M059J (cell line): Measurements from ENCODE around the gene SPRED2. TPM values are rescaled to one million over a fixed set of nuclear protein-coding genes. Genes with fewer than 3 reads are reported as not detected.

Experiments
- DNase-seq: peaks from one replicate; pipeline ENCODE4 v3.0.0-alpha.2; 2012; ENCODE audit warnings: low read depth
- total RNA-seq: library from RNA; depleted of rRNA; stranded (reverse); fragments of >200 nt; shearing (Covaris generic); gene quantifications from 2 replicates; pipeline ENCODE4 v1.2.3, GENCODE V29; 2014; rRNA removed

Gene SPRED2, protein sequence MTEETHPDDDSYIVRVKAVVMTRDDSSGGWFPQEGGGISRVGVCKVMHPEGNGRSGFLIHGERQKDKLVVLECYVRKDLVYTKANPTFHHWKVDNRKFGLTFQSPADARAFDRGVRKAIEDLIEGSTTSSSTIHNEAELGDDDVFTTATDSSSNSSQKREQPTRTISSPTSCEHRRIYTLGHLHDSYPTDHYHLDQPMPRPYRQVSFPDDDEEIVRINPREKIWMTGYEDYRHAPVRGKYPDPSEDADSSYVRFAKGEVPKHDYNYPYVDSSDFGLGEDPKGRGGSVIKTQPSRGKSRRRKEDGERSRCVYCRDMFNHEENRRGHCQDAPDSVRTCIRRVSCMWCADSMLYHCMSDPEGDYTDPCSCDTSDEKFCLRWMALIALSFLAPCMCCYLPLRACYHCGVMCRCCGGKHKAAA
- total RNA-seq = 5.1 and 11.6 TPM in 2 replicates

DNA sequence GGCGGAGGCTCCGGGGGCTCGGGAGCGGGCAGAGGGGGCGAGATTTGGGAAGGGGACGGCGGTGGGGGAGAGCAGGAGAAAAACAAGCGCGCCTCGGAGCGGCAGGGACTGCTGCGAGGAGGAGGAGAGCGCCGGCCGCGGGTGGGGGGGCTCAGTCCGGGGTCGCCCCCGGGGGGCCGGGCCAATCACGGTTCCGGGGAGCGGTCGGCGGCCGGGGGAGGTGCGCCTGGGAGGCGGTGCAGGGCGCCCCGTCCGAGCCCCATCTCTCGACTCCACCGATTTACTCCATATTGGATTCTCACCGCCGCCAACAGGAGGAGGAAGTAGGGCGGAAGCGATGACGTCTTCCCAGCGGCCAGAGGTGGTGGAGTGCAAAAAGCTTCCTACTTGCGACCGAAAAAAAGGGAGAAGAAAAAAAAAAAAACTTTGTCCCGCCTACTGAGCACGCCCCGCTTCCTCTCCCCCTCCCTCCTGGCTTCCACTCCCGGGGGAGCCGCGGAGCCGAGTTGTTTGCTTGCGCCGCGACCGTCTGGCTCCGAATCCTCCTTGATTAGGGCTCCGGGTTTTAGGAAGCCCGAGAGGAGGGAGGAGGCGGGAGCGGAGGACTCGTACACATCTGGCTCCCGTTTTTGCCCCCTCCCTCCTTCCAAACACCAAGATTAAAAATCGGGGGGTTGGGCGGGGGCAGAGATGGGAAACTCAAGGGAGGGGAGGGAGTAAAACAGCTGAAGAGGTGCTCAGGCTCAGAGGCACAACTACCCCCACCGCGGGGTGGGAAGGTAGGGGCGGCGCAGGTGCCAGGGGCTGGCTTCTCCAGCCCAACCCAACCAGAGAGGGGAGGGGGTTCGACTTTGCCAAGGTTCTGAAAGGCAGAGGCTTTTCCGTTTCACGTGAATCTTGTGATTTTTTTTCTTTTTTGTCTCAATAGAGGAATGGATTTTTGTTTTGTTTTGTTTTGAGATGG, at the start of gene SPRED2:
Gene SPRED2 (minus strand): TSS at position 373 of the 964 bp plus-strand sequence. CDS start 612 bp downstream, outside the sequence.
- peak; percentile 93 for DNase-seq

DNA sequence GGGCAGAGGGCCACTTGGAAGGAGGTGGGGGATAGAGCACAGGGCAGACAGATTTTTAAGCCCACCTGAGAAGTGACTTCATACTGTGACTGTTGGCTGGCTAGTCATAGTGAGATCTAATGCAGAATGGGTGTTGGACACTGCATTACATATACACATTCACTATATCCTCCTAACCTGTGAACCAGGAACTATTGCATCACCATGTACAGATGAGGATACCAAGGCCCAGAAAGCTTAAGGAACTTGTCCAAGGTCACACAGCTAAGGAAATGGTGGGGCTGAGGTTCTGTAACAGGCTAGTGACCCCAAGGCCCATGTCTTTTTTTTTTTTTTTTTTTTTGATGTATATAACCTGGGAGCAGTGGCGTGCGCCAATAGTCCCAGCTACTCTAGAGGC, 49.6 kb upstream of the SPRED2 start:
- DNase-seq = no peak

DNA sequence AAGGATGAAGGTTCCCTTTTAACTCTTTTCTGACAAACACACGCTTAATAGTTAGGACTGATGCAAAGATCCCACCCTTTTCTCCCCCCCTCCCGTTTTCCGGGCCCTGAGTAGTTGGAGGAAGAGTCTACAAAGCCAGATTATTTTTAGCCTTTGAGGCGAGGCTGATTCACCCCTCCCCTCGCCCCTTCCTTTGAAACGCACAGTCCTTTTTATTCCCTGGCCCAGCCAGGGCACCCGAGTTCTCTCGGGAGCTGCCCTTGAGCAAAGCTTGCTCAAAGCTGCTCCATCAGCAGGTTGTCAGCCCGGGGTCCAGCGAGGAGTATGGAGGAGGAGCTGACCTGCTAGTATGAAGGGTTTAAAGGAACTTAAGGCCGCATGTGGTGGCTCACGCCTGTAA, 47.1 kb upstream of the SPRED2 start:
- no peak for DNase-seq

DNA sequence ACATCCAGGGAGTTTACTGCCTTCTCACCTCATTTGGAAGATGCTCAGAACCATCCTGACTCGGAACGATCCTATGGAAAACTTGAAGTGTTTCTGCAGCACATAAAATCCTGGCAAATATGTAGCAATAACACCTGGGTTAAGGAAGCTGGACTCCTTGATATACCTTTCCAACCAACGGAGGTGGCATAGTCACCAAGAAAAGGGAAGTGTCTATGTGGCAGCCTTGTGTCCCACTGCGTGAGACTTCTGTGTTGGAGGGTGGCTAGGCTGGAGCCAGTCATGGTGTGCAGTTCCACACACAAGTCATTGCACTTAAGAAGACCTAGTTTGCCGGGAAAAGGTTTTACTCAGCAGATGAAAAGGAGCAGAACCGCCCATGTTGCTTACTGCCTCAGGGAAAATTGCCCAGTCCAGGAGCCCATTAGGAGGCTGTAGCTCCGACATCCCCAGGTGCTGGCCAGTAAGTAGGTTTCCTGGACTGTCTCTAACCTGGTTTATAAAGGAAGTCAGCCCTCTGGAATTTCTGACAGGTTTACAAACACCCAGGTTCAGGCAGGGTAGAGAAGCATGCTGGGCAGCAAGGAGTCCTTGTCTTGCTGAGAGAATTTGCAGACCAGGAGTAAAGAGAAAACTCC, 46.2 kb upstream of the SPRED2 start:
- DNase-seq = no peak

DNA sequence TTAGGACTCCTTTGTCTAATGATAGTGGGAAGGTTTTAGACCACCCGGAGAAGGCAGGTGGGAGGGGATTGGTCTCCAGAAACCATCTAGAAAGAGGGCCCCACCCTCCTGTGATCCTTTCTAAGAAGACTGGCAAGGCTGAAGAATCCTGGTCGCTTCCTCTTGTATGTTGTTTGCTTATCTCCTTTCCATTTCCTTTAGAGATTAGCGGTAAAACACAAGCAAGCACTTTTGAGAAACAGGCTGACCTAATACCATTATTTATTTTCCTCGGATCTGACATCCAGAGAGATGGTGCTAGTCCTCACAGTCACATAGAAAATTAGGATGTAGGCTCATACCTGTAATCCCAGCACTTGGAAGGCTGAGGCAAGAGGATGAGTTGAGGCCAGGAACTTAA, 45.2 kb upstream of the SPRED2 start:
- DNase-seq = no peak

DNA sequence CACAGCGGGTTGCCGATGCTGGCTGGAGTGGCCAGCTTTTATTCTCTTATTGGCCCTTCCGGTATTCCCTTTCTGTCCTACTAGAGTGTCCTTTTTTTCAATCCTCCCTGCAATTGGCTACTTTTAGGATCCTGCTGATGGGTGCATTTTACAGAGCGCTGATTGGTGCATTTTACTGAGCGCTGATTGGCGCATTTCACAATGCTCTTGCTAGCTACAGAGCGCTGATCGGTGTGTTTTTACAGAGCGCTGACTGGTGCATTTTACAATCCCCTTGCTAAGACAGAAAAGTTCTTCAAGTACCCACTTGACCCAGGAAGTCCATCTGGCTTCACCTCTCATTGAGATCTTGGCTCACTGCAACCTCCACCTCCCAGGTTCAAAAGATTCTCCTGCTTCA, 44.4 kb upstream of the SPRED2 start:
- no peak for DNase-seq

DNA sequence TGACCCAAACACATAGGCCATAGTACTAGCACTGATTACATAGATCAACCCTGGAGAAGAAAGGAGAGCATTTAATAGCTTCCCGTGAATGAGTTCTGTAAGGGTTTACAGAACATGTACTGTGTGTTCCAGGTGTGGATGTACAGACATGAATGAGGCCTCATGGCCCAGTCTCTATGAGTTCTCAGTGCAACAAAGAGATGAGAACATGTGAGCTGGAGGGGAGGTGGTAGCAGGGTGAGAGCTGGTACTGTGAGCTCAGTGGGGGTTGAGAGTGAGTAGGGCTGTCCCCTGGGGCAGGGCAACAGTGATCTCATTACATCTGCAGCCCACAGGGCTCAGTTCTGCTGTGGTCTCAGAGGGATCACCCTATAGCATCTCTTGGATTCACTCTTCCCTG, 42.6 kb upstream of the SPRED2 start:
- no peak for DNase-seq

DNA sequence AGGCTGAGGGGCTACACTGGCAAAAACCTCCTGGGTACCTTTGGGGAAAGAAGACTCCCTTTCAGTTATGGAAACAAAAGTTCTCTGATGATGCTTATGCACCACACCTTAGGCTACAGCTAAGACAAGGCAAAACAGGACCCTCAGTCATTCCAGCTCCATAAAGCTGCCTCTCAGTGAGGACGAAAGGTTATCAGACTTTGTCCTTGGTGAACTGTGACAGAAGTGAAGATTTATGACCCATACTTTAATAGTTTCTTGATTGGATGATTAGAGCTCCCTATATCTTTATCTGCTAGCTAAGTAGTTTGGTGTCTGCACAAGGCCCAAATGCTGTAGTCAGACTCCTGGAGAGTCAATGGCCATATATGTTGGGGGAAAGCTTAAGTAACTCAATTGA, 40.6 kb upstream of the SPRED2 start:
- DNase-seq = no peak

DNA sequence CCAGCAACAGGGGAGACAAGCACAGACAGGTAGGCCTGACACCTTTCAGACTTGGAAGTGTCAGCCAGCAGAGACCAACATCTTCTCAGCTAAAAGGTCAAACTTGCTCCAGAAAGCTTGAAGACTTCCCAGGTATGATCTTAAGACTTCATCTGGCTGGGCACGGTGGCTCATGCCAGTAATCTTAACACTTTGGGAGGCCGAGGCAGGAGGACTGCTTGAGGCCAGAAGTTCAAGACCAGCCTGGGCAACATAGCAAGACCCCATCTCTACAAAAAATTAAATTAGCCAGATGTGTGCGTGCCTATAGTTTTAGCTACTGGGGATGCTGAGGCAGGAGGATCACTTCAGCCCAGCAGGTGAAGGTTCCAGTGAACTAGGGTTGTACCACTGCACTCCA, 39.0 kb upstream of the SPRED2 start:
- DNase-seq = no peak

DNA sequence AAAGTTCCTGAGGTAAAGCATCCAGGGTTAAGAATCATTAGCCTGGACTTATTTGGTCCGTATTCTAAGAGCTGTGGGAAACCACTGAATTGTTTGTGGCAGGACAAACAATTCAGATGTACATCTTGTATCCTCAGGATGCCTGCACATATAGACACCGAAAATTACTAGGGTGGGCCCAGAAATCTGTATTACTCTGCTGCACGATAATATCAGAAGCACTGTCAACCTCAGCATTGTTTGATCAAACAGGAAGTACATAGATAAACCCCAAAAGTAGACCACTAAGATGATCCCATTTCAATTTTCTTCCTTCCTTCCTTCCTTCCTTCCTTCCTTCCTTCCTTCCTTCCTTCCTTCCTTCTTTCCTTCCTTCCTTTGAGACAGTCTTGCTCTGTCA, 34.2 kb upstream of the SPRED2 start:
- no peak for DNase-seq

DNA sequence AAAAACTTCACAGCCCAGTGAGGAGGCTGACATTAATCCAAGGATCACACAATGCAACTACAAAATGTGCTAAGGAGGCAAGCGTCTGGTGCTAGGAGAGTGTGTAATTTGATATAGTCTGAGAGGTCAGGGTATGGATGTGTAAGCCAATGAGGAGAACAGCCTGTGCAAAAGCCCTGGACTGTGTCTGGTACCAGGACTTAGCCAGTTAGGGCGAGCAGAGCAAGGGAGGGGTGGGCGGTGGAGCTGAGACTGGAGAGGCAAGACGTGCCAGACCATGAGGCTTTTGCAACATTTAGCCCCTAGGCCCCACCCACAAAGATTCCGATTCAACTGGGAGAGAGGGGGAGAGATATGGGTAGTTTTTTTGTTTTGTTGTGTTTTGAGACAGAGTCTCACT, 33.5 kb upstream of the SPRED2 start:
- no peak for DNase-seq

DNA sequence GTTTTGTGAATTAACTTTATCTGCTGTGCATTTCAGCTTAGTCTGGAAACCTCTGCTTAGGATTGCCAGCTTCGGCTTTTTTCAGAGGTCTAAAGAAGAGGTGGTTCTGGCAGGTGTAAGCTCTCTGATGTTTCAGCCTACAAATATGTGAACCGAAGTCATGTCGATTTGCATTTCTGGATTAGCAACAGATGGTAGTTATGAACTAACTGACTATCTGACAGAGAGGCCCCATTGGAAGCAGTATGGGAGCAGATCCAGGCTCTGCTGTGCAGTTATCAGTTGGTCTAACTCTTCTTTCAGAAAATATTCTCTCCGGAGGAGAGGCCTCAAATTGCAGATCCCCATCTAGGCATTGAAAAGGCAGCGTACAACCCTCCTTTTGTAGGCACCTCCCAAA, 32.7 kb upstream of the SPRED2 start:
- no peak for DNase-seq

DNA sequence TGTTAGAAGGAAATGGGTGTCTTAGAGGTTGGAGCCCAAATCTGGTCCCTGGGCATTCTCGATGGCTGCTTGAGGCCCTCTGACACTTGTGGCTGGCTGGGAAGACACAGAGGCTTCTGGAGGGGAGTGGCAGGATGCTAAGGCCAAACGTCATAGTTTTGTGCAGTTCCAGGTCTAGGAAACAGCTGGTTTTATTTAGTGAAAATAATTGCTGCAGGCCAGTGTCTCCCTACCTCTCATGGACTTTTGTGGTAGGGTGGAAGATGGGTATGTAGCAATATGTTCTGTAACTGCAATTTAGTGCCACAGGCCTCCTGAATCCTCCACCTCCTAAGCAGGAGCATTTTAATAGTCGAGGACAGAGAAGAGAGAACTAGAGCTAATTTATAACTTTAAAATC, 32.2 kb upstream of the SPRED2 start:
- DNase-seq = no peak

DNA sequence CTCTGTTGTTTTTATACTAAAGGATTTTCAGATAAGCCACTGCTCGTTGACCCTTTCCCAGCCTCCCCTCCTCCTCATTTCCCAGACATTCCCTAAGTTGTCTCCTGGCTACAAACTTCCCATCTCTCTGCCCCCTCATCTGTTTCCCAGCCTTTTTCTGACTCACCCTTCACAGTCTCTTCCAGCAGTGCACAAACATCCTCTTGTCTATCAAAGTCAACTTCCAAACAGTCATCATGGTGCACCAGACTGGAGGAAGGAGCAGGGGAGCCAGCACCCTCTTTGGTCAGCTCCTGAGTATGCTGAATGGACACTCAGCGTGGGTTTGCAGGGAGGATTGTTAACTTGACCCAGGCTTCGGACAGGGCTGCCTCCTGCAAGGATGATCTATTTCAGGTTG, 26.6 kb upstream of the SPRED2 start:
- peak; percentile 53 for DNase-seq

DNA sequence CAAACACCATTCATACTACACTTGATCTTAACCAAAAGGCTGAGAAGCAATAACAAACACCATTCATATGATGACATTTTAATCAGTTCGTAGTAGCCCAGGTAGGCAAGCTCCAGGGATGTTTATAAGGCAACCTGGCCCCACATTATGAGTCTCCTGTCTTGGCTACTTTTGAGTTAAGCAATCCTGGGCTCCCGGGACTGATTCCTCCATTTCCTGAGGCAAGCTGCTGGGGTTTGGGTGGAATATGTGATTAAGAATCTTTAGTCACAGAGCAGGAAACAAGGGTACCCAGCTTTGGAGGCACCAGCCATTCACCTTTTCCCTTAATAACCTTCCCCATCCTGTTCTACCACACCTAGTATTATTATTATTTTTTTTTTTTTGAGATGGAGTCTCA, 24.5 kb upstream of the SPRED2 start:
- peak; percentile 27 for DNase-seq

DNA sequence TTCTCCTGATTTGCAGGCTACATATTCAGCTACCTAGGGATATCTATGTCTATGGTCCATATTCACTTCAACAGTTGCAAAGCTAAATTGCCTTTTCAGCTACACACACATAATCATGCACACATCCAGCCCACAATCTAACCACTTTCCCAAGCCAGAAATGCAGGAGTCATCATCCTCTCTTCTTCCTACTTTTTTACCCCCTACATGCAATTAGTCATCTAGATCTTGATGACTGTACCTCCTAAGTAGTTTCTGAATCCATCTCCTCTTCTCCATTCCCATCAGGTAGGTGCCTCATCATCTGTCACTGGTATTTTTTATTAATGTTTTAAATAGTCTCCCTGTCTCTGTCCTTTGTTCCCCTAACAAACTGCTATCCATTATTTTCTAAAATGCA, 23.7 kb upstream of the SPRED2 start:
- peak; percentile 91 for DNase-seq

DNA sequence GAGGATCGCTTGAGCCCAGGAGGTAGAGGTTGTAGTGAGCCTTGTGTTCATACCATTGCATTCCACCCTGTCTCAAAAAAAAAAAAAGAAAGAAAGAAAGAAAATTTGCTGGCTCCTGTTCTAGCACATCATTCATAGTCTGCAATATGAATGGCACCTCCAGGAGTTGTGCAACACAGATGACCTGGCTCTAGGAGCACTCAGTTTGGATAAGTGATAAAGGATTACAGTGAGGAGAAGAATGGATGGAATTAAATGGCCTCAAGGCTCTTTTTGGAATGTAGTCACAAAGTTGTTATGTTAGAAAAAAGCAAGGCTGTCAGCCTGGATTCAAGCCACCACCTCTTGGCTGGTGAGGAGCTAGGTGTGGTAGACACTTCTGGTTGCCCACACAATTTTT, 21.5 kb upstream of the SPRED2 start:
- peak; percentile 77 for DNase-seq

DNA sequence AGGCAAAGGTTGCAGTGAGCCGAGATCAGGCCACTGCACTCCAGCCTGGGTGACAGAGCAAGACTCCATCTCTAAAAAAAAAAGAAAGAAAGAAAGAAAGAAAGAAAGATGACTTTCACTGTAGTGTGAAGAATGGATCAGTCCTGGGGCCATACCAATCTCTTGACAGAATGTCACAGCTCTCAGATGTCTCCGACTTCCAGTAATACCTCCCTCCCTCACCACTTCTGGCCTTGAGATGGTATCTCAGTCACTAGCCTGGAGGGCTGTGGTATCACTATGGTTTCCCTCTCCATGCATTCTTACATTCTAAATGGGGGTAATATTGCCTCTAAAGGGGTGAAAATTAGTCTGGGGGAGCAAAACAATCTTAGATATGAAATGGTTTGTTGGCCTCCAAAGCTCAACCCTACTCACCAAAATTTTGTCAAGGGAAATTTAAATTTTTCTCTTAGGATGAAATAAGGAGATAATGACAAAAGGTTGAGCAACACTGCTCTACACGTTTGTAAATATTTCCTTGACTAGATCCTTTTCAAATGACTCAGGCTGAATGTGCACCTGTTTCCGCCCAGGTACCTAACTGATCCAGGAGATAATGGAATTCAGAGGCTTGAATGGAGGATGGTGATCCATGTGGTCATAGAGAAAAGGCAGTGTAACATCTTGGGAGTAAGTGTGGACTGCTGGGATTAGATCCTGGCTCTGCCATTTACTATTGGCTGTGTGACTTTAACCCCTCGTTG, 19.9 kb upstream of the SPRED2 start:
- DNase-seq = no peak

DNA sequence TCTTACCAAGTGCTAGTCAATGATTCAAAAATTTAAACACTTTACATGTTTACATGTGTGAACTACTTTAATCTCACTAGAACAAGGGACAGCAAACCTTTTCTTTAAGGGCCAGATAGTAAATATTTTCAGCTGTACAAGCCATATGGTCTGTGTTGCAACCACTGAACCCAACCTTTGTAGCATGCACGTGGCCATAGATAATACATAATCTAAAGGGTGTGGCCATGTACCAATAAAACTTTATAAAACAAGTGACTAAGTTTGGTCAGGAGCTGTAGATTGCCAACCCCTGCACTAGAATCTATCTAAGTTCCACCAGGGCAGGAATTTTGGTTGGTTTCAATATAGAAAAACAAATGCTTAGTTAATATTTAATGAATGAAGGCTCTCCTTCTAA, 18.4 kb upstream of the SPRED2 start:
- no peak for DNase-seq

DNA sequence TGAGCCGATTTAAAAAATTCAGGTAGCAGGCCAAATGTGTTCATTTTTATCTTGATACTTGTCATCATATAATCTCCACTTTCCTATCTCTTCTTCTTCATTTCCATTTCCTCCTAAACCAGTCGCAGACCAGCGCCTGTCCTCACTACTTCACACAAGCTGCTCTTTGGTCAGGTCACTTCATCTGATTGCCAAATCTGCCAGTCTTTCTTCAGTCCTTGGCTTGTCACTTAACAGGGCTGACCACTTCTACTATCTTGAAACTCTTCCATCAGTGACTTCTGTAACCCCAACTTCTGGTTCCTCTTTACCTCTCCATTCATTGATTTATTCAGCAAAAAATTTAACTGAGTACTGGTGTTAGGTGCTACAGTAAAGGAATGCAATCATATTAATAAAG, 18.0 kb upstream of the SPRED2 start:
- no peak for DNase-seq

DNA sequence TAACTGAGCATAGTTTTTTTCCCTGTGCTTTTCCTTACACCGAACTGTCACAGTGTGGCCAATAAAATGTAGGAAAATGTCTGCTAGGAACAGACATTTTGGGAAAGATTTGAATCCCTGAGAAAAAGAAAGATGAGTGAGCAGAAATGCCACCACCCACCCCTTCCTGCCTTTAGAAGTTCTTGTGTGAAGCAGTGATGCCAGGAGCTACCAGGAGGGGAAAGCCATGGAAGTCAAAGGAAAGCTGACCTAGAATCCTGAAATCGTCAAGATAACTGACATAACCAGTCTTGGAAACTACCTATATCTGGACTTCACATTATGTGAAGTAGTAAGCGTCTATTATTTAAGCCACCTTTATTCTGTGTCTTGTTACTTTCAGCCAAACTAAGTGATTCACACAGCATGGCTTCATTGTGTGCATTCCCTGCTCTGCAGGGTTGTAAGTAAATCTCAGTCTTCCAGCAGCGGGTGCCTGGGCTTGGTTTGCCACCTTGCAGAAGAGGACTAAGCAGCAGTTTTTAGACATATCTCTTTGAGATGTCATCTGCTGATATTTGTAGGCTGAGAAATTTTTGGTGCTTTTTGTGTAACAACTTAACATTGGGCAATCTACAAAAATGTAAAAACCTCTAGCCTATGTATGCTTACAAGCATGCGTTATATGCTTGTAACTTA, 11.2 kb upstream of the SPRED2 start:
- DNase-seq = no peak
